Gastrocnemius medialis (tissue), 4 donors: ENCODE data around the gene ARHGAP24. TPM values are rescaled to one million over a fixed set of nuclear protein-coding genes. Genes with fewer than 3 reads are reported as not detected.
A peak's percentile ranks its signal among the peaks of the same experiment; 100 is the strongest.

Experiments used
- ATAC-seq, 2 donors: fragments of 150-250 bp; one replicate each; pipeline ENCODE4 v1.9.1; 2016
- DNase-seq, 2 donors: peaks; one replicate each; pipeline ENCODE4 v3.0.0-alpha.2; 2019
- H3K27ac ChIP-seq, 4 donors: fragments of 200-600 bp; sonication (generic); 1 replicate in 1 of 4; 2 replicates in 3 of 4; pipeline ENCODE4 v1.5.1; 2016 to 2018; ENCODE audit warnings: mild to moderate bottlenecking in 2 of 4, moderate library complexity in 1 of 4
- H3K27me3 ChIP-seq, 3 donors: fragments of 200-600 bp; sonication (generic) in 2 of 3; 1 replicate in 1 of 3; 2 replicates in 2 of 3; pipeline versions ENCODE4 v1.5.1 to v1.6.0; 2016 to 2019; ENCODE audit warnings: mild to moderate bottlenecking in 1 of 3, moderate library complexity in 1 of 3
- H3K36me3 ChIP-seq, 2 donors: fragments of 200-600 bp; sonication (generic) in 1 of 2; one replicate each; pipeline ENCODE4 v1.5.1; 2017 to 2018
- H3K4me1 ChIP-seq, 2 donors: fragments of 200-600 bp; sonication (generic) in 1 of 2; one replicate each; pipeline ENCODE4 v1.5.1; 2016 to 2017; ENCODE audit warnings: mild to moderate bottlenecking in 2 of 2
- H3K4me3 ChIP-seq, 4 donors: fragments of 200-600 bp; sonication (generic) in 3 of 4; 1 replicate in 1 of 4; 2 replicates in 3 of 4; pipeline ENCODE4 v1.5.1; 2016 to 2019; ENCODE audit warnings: mild to moderate bottlenecking in 2 of 4
- H3K9me3 ChIP-seq, 3 donors: fragments of 200-600 bp; sonication (generic) in 2 of 3; 1 replicate in 1 of 3; 2 replicates in 2 of 3; pipeline ENCODE4 v1.5.1; 2016 to 2019
- POLR2A ChIP-seq, 2 donors: fragments of 450-650 bp; IDR thresholded peaks; one replicate each; pipeline ENCODE4 v1.6.1; 2017; ENCODE audit warnings: antibody characterized with exemption in 2 of 2, mild to moderate bottlenecking in 2 of 2, moderate library complexity in 2 of 2
- in situ Hi-C, 4 donors: fragments of 200-750 bp; cut with MboI; loops; one replicate each; pipeline versions ENCODE4 v1.15.0 to v1.8.0; 2017; ENCODE audit warnings: low sequenced_read_pairs in 4 of 4
- intact Hi-C: fragments of 100-400 bp; cut with DNase I; formaldehyde crosslinking; loops from one replicate; pipeline ENCODE4 v1.15.1; 2023; ENCODE audit warnings: low total_unique reads
- total RNA-seq, 4 donors: library from RNA; depleted of rRNA; stranded (reverse); fragments of >200 nt; gene quantifications; one replicate each; pipeline versions ENCODE4 v1.1.0 to v1.2.3, GENCODE V29; 2016
- TF ChIP-seq, protein P1 (sequence below), 5 experiments: fragments of 450-650 bp in 3 of 5; fragments of 200-600 bp in 2 of 5; sonication (generic) in 2 of 5; IDR thresholded peaks in 4 of 5; conservative IDR thresholded peaks in 1 of 5; 1 replicate in 4 of 5; 2 replicates in 1 of 5; pipeline ENCODE4 v1.5.1; 2016 to 2019; ENCODE audit warnings: antibody characterized with exemption in 5 of 5, mild to moderate bottlenecking in 3 of 5, moderate library complexity in 3 of 5

ARHGAP24 gene
- total RNA-seq, 4 donors from 2014 or later, result 2.8 to 7.8 (median 5.3) TPM

DNA sequence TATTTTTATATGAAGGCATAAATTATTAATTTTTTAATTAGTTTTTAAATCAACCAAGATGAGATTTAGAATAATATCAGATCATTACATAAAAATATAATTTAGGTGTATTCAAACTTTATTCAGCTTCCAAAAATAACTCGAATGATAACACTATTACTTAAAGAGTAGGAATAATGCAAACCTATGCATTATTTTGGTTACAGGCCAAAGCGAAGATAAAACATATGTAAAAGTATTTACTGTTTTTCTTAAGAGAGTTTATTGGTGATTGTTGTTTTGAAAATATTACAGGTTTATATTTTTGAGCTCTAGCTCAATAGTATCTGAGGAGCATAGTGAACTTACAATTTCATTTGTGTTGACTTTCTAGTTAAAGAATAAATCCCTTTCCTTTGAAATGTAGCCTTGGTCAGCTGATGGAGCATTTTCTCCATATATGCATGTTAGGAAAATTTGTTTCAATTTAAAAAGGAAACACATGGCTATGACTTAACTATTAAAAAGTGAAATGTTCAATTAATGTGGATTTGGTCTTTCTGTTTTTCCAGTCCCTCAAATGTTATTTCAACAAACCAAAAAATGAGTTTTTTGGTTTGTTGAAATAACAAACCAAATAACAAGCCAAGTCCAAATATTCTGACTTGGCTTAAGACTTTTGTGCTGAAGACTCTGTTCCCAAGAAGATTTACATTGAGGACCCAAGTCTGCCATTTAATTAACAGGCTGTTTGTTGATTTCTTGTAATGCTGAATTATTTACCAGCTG, 346.9 kb downstream of the ARHGAP24 start:
- ATAC-seq, result no peak
- no peaks in the 10 kb centered on the region for H3K27me3 ChIP-seq
- intact Hi-C loops, result loop anchor here (10.0 kb wide), 3 partner anchors 143 to 867 kb away; no protein-coding TSS in a partner anchor
- no peak for DNase-seq
- TF ChIP-seq, protein P1, sequence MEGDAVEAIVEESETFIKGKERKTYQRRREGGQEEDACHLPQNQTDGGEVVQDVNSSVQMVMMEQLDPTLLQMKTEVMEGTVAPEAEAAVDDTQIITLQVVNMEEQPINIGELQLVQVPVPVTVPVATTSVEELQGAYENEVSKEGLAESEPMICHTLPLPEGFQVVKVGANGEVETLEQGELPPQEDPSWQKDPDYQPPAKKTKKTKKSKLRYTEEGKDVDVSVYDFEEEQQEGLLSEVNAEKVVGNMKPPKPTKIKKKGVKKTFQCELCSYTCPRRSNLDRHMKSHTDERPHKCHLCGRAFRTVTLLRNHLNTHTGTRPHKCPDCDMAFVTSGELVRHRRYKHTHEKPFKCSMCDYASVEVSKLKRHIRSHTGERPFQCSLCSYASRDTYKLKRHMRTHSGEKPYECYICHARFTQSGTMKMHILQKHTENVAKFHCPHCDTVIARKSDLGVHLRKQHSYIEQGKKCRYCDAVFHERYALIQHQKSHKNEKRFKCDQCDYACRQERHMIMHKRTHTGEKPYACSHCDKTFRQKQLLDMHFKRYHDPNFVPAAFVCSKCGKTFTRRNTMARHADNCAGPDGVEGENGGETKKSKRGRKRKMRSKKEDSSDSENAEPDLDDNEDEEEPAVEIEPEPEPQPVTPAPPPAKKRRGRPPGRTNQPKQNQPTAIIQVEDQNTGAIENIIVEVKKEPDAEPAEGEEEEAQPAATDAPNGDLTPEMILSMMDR (IDR thresholded peaks at IDR 0.05 in 4 of 5, conservative IDR thresholded peaks at IDR 0.05 in 1 of 5), result no peak
- TF ChIP-seq POLR2A (IDR thresholded peaks at IDR 0.05), result no peak
- H3K9me3 ChIP-seq, result no peaks in the 10 kb centered on the region
- H3K4me3 ChIP-seq, result no peak overlapping the region
- H3K4me1 ChIP-seq, result peaks cover 7 to 38% of the 10 kb centered on the region in 2 donors
- in situ Hi-C loops, result no loop called here
- no peak overlapping the region for H3K27ac ChIP-seq
- H3K36me3 ChIP-seq, result no peaks in the 10 kb centered on the region

DNA sequence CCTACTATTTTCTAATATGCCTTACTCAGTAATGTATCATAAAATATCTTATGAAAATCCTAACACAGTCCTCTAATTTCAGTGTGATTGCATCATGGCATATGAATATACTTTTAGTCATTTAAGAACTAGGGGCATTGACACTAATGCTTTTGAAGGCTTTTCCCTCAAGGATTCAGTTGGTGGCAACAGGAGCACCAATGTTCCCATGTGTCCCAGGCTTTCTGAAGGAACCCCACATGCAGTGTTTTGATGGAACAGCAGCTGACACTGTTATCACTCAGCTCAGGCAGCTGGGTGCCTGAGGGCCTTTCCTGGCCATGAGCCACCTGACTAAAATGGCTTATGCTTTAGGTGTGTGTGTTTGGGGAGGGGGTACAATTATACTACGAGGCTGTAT, 348.3 kb downstream of the ARHGAP24 start:
- no peak for TF ChIP-seq POLR2A (IDR thresholded peaks at IDR 0.05)
- TF ChIP-seq, protein P1 (IDR thresholded peaks at IDR 0.05 in 4 of 5, conservative IDR thresholded peaks at IDR 0.05 in 1 of 5), result no peak
- no peaks in the 10 kb centered on the region for H3K27me3 ChIP-seq
- peaks cover 11 to 41% of the 10 kb centered on the region in 2 donors for H3K4me1 ChIP-seq
- no peaks in the 10 kb centered on the region for H3K36me3 ChIP-seq
- intact Hi-C loops (loop anchor here (10.0 kb wide), 3 partner anchors 142 to 868 kb away; no protein-coding TSS in a partner anchor), in situ Hi-C loops (no loop called here)
- DNase-seq (no peak), ATAC-seq (no peak)
- peak overlapping the region in 1 of 4 donors; percentile 42 for H3K27ac ChIP-seq
- H3K9me3 ChIP-seq, result no peaks in the 10 kb centered on the region
- no peak overlapping the region for H3K4me3 ChIP-seq

DNA sequence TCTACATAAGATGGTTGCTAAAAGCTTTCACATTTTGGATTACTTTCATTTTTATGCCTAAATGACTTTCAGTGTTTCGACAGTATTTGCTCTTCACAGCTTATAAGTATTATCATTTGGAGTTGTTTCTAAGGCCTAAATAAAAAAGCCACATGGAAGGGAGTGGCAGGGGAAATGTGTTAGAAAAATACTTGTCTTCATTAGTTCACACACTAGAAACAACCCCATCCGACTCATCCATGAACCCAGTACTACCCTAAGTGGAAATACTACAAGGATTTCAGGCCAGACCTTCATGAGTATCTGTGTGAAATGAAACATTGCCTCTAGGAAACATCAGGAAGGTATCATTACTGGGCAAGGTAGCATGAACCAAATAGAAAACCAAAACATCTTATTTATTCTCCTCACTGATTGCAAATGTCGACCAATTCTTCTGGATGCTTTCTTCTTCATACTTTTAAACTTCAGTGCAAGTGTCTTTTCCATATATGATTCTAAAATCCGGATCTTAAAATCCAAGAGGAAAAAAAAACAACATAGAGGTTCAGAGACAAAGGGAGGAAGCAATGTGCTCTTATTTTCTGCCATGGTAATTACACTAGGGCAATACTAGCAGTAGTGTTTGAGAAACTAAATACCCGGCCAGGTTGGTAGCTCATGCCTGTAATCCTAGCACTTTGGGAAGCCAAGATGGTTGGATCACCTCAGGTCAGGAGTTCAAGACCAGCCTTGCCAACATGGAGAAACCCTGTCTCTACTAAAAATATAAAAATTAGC, 349.4 kb downstream of the ARHGAP24 start:
- no peak for DNase-seq
- H3K4me3 ChIP-seq, result no peak overlapping the region
- peaks cover 13 to 48% of the 10 kb centered on the region in 2 donors for H3K4me1 ChIP-seq
- no peaks in the 10 kb centered on the region for H3K36me3 ChIP-seq
- no peaks in the 10 kb centered on the region for H3K9me3 ChIP-seq
- H3K27me3 ChIP-seq, result no peaks in the 10 kb centered on the region
- no peak for ATAC-seq
- H3K27ac ChIP-seq, result peak overlapping the region in 3 of 4 donors; percentile 42 to 51 (median 49)
- intact Hi-C loops (loop anchor here (10.0 kb wide), 3 partner anchors 140 to 870 kb away; no protein-coding TSS in a partner anchor), in situ Hi-C loops (no loop called here)
- TF ChIP-seq POLR2A (IDR thresholded peaks at IDR 0.05), result no peak
- TF ChIP-seq, protein P1 (IDR thresholded peaks at IDR 0.05 in 4 of 5, conservative IDR thresholded peaks at IDR 0.05 in 1 of 5), result no peak

DNA sequence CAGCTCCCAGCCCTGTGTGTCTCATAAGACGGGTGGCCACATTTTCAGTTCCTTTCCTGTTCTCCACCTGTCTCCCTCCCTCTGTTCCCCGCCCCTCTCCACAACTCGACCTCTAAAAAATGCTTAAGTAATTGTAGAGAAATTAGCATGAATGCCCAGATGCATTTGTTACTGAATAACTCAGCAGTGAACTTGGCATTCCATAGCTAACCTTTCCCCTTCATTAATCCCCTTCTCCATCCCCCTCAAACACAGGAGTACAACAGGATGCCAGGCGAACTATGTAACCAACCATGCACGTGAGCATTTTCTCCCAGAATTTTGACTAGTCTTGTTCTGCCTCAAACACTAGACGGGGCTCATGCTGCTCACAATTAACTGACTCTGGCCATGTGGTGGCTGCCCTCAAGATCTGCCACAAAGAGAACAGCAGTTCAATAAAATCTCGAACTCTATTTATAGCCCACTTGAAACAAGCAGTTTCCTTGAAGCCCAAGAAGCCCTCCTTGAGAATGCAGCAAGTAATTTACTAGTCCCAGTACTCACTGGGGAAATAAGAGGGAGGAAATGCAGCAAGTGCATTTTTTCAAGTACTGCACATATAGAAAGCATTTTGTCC, 351.2 kb downstream of the ARHGAP24 start:
- intact Hi-C loops, result loop anchor here (5.0 to 10.0 kb wide), 4 partner anchors 46 to 871 kb away; no protein-coding TSS in a partner anchor

More for the DNA sequence above, 351.2 kb downstream of the ARHGAP24 start:
- peak overlapping the region; percentile 18 to 81 (median 62) for H3K27ac ChIP-seq
- no peak overlapping the region for H3K4me3 ChIP-seq
- no peak for ATAC-seq
- no peaks in the 10 kb centered on the region for H3K36me3 ChIP-seq
- H3K27me3 ChIP-seq, result no peaks in the 10 kb centered on the region
- TF ChIP-seq POLR2A (IDR thresholded peaks at IDR 0.05), result no peak
- TF ChIP-seq, protein P1 (IDR thresholded peaks at IDR 0.05 in 4 of 5, conservative IDR thresholded peaks at IDR 0.05 in 1 of 5), result no peak
- peaks cover 22 to 54% of the 10 kb centered on the region in 2 donors for H3K4me1 ChIP-seq
- H3K9me3 ChIP-seq, result no peaks in the 10 kb centered on the region
- in situ Hi-C loops, result no loop called here
- DNase-seq, result no peak
